ENCODE data around the gene CHD3. TPM values are rescaled to one million over a fixed set of nuclear protein-coding genes. Genes with fewer than 3 reads are reported as not detected.

CHD3 gene
- total and polyA plus RNA-seq, 10 of the 15 experiments (the other 5 are each of a cell fraction or from before 2014, with no cell fraction given) = 1.4 to 86.8 (median 39.1) TPM

GRCh38 chr17:7843257-7843535, 45.4 kb upstream of the CHD3 start (continued):
- TF ChIP-seq EED (IDR thresholded peaks at IDR 0.05; ENCODE audit: low read depth) (no peak), CEBPB (IDR thresholded peaks at IDR 0.05; ENCODE audit: borderline replicate concordance in 1 of 2, low read depth in 2 of 2, low read length in 2 of 2) (no peak), BACH1 (IDR thresholded peaks at IDR 0.05; ENCODE audit: borderline replicate concordance) (peak; percentile 19; the same call in 1 of the 2 replicates)

DNA sequence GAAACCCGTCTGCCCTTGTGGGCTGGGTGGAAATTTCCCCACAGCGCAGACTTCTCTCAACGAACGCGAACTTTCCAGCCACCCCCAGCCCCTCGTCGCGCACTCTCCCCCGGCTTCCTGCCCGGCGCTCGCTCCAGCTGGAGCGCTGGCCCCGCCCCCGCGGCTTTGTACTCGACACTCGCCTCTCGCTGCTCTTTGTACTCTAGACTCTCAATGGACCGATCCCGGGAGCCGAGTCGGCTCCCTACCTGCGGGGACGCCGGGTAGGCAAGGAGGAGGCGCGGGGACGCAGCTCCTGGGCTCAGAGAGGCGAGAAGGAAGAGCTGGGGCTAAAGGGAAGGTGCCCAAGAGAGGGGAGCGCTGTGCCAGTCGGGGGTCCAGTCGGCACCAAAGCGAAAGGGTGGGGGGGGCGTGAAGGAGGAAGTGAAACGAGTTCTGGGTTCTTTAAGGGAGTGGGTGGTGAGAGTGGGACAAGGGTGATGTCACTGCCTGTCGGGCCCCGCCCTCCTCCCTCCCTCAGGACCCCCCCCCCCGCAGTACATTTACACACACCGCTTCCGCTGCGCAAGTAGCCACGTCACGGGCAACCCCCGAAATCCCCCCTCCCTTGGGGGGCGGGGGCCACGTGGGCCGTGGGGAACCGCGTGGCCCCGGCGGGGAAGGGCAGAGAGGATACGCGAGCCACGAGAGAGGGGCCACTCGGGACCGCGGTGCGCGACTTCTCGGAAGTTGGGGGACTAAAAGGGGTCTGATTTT, 44.9 kb upstream of the CHD3 start:
- ATAC-seq (peak; percentile 37), DNase-seq (ENCODE audit: low read depth, low spot score) (peak; percentile 70), FAIRE-seq (peak; percentile 41)
- Histone ChIP-seq H3K9ac (ENCODE audit: control insufficient read depth, insufficient read depth, low read length) (peak overlapping the region; percentile 97), H3K27ac (ENCODE audit: control insufficient read depth, insufficient read depth) (peak overlapping the region; percentile 99), H3K4me3 (peak overlapping the region; percentile 92), H3K79me2 (ENCODE audit: control insufficient read depth, insufficient read depth, low read length) (peaks cover 46% of the 10 kb centered on the region), H2AFZ (ENCODE audit: control insufficient read depth, low read depth, low read length) (peak overlapping the region; percentile 58), H4K20me1 (ENCODE audit: control insufficient read depth, insufficient read depth) (no peaks in the 10 kb centered on the region; the same call in none of the 2 replicates), H3K9me3 (replicated peaks; ENCODE audit: control insufficient read depth, insufficient read depth, low read length) (no peaks in the 10 kb centered on the region), H3K36me3 (ENCODE audit: control insufficient read depth in 2 of 2, insufficient read depth in 2 of 2, low read length in 1 of 2) (peaks cover 5 to 14% of the 10 kb centered on the region in 2 experiments; a peak in 3 of 4 replicates), H3K4me2 (ENCODE audit: control insufficient read depth, insufficient read depth) (peak overlapping the region; percentile 100), H3K4me1 (ENCODE audit: control insufficient read depth, insufficient read depth, low read length) (peaks cover 34% of the 10 kb centered on the region), H3K27me3 (replicated peaks in 1 of 2; ENCODE audit: control insufficient read depth in 2 of 2, insufficient read depth in 2 of 2, low read length in 1 of 2) (no peaks in the 10 kb centered on the region)
- ChIA-PET SMC1A (ENCODE audit: uncharacterized antibody, unreplicated experiment) (no interaction called here), RAD21 (ENCODE audit: unreplicated experiment) (interaction anchor here (1.3 to 3.7 kb wide), 5 partner anchors 9 to 42 kb away, joined by 3 to 36 read pairs (median 4); partner anchors contain the start of genes KDM6B and NAA38), CTCF (interaction anchor here (2.2 to 5.7 kb wide), 3 partner anchors 10 to 18 kb away, joined by 7 to 57 read pairs (median 16); partner anchors contain the start of genes CYB5D1, KDM6B and NAA38), POLR2A (interaction anchor here (0.6 to 4.1 kb wide), 6 partner anchors 9 to 134 kb away, joined by 3 to 49 read pairs (median 4); partner anchors contain the start of genes CYB5D1, KDM6B and NAA38)
- intact Hi-C loops (cut with micrococcal nuclease; ENCODE audit: unreplicated experiment) (loop anchor here (1.0 to 2.0 kb wide), 2 partner anchors 8 to 13 kb away; partner anchors contain the start of gene NAA38), in situ Hi-C loops (cut with MboI) (no loop called here)
- under 1% methylated on average over 42 of the region's 61 CpGs for WGBS (ENCODE audit: insufficient coverage, insufficient replicate concordance, low lambda C conversion rate, missing lambda C conversion rate)
- no TSS peak for BruUV-seq (replicated peaks)
- TF ChIP-seq, protein P1, sequence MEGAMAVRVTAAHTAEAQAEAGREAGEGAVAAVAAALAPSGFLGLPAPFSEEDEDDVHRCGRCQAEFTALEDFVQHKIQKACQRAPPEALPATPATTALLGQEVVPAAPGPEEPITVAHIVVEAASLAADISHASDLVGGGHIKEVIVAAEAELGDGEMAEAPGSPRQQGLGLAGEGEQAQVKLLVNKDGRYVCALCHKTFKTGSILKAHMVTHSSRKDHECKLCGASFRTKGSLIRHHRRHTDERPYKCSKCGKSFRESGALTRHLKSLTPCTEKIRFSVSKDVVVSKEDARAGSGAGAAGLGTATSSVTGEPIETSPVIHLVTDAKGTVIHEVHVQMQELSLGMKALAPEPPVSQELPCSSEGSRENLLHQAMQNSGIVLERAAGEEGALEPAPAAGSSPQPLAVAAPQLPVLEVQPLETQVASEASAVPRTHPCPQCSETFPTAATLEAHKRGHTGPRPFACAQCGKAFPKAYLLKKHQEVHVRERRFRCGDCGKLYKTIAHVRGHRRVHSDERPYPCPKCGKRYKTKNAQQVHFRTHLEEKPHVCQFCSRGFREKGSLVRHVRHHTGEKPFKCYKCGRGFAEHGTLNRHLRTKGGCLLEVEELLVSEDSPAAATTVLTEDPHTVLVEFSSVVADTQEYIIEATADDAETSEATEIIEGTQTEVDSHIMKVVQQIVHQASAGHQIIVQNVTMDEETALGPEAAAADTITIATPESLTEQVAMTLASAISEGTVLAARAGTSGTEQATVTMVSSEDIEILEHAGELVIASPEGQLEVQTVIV (IDR thresholded peaks at IDR 0.05; ENCODE audit: borderline replicate concordance, partially characterized antibody) = no peak
- TF ChIP-seq TCF7 (IDR thresholded peaks at IDR 0.05; ENCODE audit: borderline replicate concordance) (no peak), SREBF2 (IDR thresholded peaks at IDR 0.05; ENCODE audit: low read length) (no peak), ATF2 (IDR thresholded peaks at IDR 0.05; ENCODE audit: low read length) (no peak), POU2F2 (IDR thresholded peaks at IDR 0.05; ENCODE audit: borderline replicate concordance, low read depth, low read length) (no peak; the same call in 2 of the 3 replicates), CHD1 (IDR thresholded peaks at IDR 0.05; ENCODE audit: low read depth, low read length) (0 out of 2 replicates have a peak, but pooled peaks have one; percentile 2), MEF2A (IDR thresholded peaks at IDR 0.05; ENCODE audit: insufficient read depth, low read depth, low read length) (no peak), KAT2A (conservative IDR thresholded peaks at IDR 0.05; ENCODE audit: control insufficient read depth, low read depth, low read length) (no peak)
- TF ChIP-seq, protein P2, sequence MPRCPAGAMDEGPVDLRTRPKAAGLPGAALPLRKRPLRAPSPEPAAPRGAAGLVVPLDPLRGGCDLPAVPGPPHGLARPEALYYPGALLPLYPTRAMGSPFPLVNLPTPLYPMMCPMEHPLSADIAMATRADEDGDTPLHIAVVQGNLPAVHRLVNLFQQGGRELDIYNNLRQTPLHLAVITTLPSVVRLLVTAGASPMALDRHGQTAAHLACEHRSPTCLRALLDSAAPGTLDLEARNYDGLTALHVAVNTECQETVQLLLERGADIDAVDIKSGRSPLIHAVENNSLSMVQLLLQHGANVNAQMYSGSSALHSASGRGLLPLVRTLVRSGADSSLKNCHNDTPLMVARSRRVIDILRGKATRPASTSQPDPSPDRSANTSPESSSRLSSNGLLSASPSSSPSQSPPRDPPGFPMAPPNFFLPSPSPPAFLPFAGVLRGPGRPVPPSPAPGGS (IDR thresholded peaks at IDR 0.05; ENCODE audit: borderline replicate concordance, insufficient read depth, low read depth, low read length, poor library complexity, severe bottlenecking) = peak; percentile 60

Measured in GM12878 (cell line).